IMR-90 (cell line): ENCODE results near the gene CDK14. TPM values are rescaled to one million over a fixed set of nuclear protein-coding genes. Genes with fewer than 3 reads are reported as not detected.

Experiments
- ATAC-seq: fragments of 200-7000 bp; cut with Tn5 transposase; 2 replicates; pipeline ENCODE4 v1.9.1; 2020; ENCODE audit warnings: low read depth, mild to moderate bottlenecking, moderate library complexity
- BruUV-seq: library from RNA; stranded (reverse); fragments of 400-500 nt; replicated peaks from 2 replicates; lab custom pipeline; 2021; lab: Mats Ljungman, UMichigan
- CTCF ChIA-PET: fragments of 300-600 bp; formaldehyde crosslinking; extraction: SDS; loops from one replicate; lab custom pipeline; 2021; ENCODE audit warnings: antibody characterized with exemption; lab: Yijun Ruan, JAX
- POLR2A ChIA-PET: fragments of 300-600 bp; sonication (Branson Sonifier 250); formaldehyde crosslinking; loops from one replicate; lab custom pipeline; 2022; ENCODE audit warnings: antibody characterized with exemption; ENCODE audit not compliant: unreplicated experiment; lab: Charles Lee
- DNase-seq: peaks from one replicate; pipeline ENCODE4 v3.0.0; 2013
- H2AFZ ChIP-seq: replicated peaks from 2 replicates; pipeline ENCODE3; 2013; ENCODE audit warnings: low read length, mild to moderate bottlenecking; ENCODE audit not compliant: poor library complexity
- H2AK5ac ChIP-seq: 2 replicates; pipeline ENCODE4 v1.6.1; 2013; ENCODE audit warnings: low read depth, low read length, inconsistent platforms
- H2AK9ac ChIP-seq: replicated peaks from 2 replicates; pipeline ENCODE3; 2013; ENCODE audit warnings: mild to moderate bottlenecking, low read depth, low read length, moderate library complexity; ENCODE audit not compliant: poor library complexity
- H2BK120ac ChIP-seq: 2 replicates; pipeline ENCODE4 v1.6.1; 2013; ENCODE audit warnings: low read depth, low read length, inconsistent platforms
- H2BK15ac ChIP-seq: 3 replicates; pipeline ENCODE4 v1.6.1; 2013; ENCODE audit warnings: low read depth, low read length, inconsistent platforms
- H2BK20ac ChIP-seq: 2 replicates; pipeline ENCODE4 v1.6.1; 2013; ENCODE audit warnings: low read depth, mild to moderate bottlenecking, inconsistent platforms, low read length, moderate library complexity
- H2BK5ac ChIP-seq: 2 replicates; pipeline ENCODE4 v1.6.1; 2013; ENCODE audit warnings: mild to moderate bottlenecking, low read depth, low read length, inconsistent platforms; ENCODE audit not compliant: poor library complexity, severe bottlenecking
- H3K14ac ChIP-seq: replicated peaks from 2 replicates; pipeline ENCODE4 v1.6.1; 2013; ENCODE audit warnings: low read depth, low read length, inconsistent platforms
- H3K18ac ChIP-seq: 2 replicates; pipeline ENCODE4 v1.6.1; 2013; ENCODE audit warnings: low read depth, low read length, control low read depth
- H3K23ac ChIP-seq: 2 replicates; pipeline ENCODE4 v1.6.1; 2013; ENCODE audit warnings: low read depth, low read length, inconsistent platforms
- H3K27ac ChIP-seq: 2 replicates; pipeline ENCODE4 v1.5.1; 2013; ENCODE audit warnings: mild to moderate bottlenecking, control low read depth, low read length; ENCODE audit not compliant: insufficient read depth
- H3K27me3 ChIP-seq: 2 replicates; pipeline ENCODE4 v1.6.1; 2013; ENCODE audit warnings: low read length; ENCODE audit not compliant: control insufficient read depth, insufficient read depth
- H3K36me3 ChIP-seq: 2 replicates; pipeline ENCODE4 v1.6.1; 2013; ENCODE audit warnings: low read length, mixed read lengths; ENCODE audit not compliant: control insufficient read depth, insufficient read depth
- H3K4ac ChIP-seq: 2 replicates; pipeline ENCODE4 v1.6.1; 2013; ENCODE audit warnings: low read depth, low read length, inconsistent platforms
- H3K4me1 ChIP-seq: 2 replicates; pipeline ENCODE4 v1.6.1; 2013; ENCODE audit warnings: low read length, mixed read lengths; ENCODE audit not compliant: control insufficient read depth, insufficient read depth
- H3K4me2 ChIP-seq: 2 replicates; pipeline ENCODE4 v1.6.1; 2013; ENCODE audit warnings: low read depth, mild to moderate bottlenecking, control low read depth, low read length, moderate library complexity
- H3K4me3 ChIP-seq: 2 replicates; pipeline ENCODE4 v1.5.1; 2013; ENCODE audit warnings: low read depth, mild to moderate bottlenecking, control low read depth, low read length, moderate library complexity; ENCODE audit not compliant: insufficient read depth
- H3K56ac ChIP-seq: 2 replicates; pipeline ENCODE4 v1.6.1; 2013; ENCODE audit warnings: low read length, inconsistent platforms; ENCODE audit not compliant: insufficient read depth; ENCODE audit errors: extremely low read depth
- H3K79me1 ChIP-seq, 2 experiments: 2 replicates each; pipeline ENCODE4 v1.6.1; 2013; ENCODE audit warnings: low read length in 2 of 2, inconsistent platforms in 1 of 2, low read depth in 1 of 2
- H3K9ac ChIP-seq: 2 replicates; pipeline ENCODE4 v1.6.1; 2013; ENCODE audit warnings: low read depth, low read length, control low read depth
- H3K9me1 ChIP-seq: 2 replicates; pipeline ENCODE4 v1.6.1; 2013; ENCODE audit warnings: low read length, inconsistent platforms; ENCODE audit not compliant: insufficient read depth
- H3K9me3 ChIP-seq: 2 replicates; pipeline ENCODE4 v1.6.1; 2013; ENCODE audit warnings: low read length; ENCODE audit not compliant: control insufficient read depth, insufficient read depth
- H4K20me1 ChIP-seq: 2 replicates; pipeline ENCODE4 v1.6.1; 2013; ENCODE audit warnings: low read length, inconsistent platforms; ENCODE audit not compliant: insufficient read depth
- H4K5ac ChIP-seq: 2 replicates; pipeline ENCODE4 v1.6.1; 2013; ENCODE audit warnings: mild to moderate bottlenecking, low read depth, low read length, control low read depth
- H4K8ac ChIP-seq, 2 experiments: 2 replicates each; pipeline ENCODE4 v1.6.1; 2013; ENCODE audit warnings: low read depth in 2 of 2, low read length in 2 of 2, control low read depth in 1 of 2, inconsistent platforms in 1 of 2
- H4K91ac ChIP-seq: 2 replicates; pipeline ENCODE4 v1.6.1; 2013; ENCODE audit warnings: low read depth, low read length, inconsistent platforms; ENCODE audit not compliant: insufficient read depth
- BHLHE40 ChIP-seq: fragments of 150-350 bp; IDR thresholded peaks from 2 replicates; pipeline ENCODE4 v1.6.1; 2016; ENCODE audit warnings: mild to moderate bottlenecking, low read depth, low read length
- CEBPB ChIP-seq: IDR thresholded peaks from 2 replicates; pipeline ENCODE4 v1.6.1; 2012; ENCODE audit warnings: low read depth, low read length, improper control_type of control experiment
- CHD1 ChIP-seq: IDR thresholded peaks from 2 replicates; pipeline ENCODE4 v1.6.1; 2012; ENCODE audit warnings: low read depth, low read length, improper control_type of control experiment
- ELK1 ChIP-seq: fragments of 150-350 bp; IDR thresholded peaks from 2 replicates; pipeline ENCODE4 v1.6.1; 2016; ENCODE audit warnings: low read depth, mild to moderate bottlenecking, low read length, moderate library complexity, borderline replicate concordance
- FOS ChIP-seq: fragments of 150-350 bp; IDR thresholded peaks from 2 replicates; pipeline ENCODE4 v1.6.1; 2016; ENCODE audit warnings: low read depth, low read length
- MAFK ChIP-seq: IDR thresholded peaks from 2 replicates; pipeline ENCODE4 v1.6.1; 2012; ENCODE audit warnings: low read depth, low read length, improper control_type of control experiment
- MAZ ChIP-seq: IDR thresholded peaks from 2 replicates; pipeline ENCODE4 v1.6.1; 2012; ENCODE audit warnings: low read depth, mild to moderate bottlenecking, low read length, improper control_type of control experiment, moderate library complexity, borderline replicate concordance
- MXI1 ChIP-seq: IDR thresholded peaks from 2 replicates; pipeline ENCODE4 v1.6.1; 2012; ENCODE audit warnings: low read depth, mild to moderate bottlenecking, low read length, moderate library complexity, borderline replicate concordance
- NFE2L2 ChIP-seq: fragments of 150-350 bp; IDR thresholded peaks from 2 replicates; pipeline ENCODE4 v1.6.1; 2016; ENCODE audit warnings: low read depth, mild to moderate bottlenecking, low read length
- POLR2A ChIP-seq: IDR thresholded peaks from 2 replicates; pipeline ENCODE4 v1.6.1; 2012; ENCODE audit warnings: mild to moderate bottlenecking, low read depth, low read length
- RAD21 ChIP-seq: IDR thresholded peaks from 2 replicates; pipeline ENCODE4 v1.6.1; 2012; ENCODE audit warnings: low read length, improper control_type of control experiment
- RCOR1 ChIP-seq: IDR thresholded peaks from 2 replicates; pipeline ENCODE4 v1.6.1; 2012; ENCODE audit warnings: mild to moderate bottlenecking, low read length, improper control_type of control experiment; ENCODE audit not compliant: insufficient replicate concordance
- RFX5 ChIP-seq: IDR thresholded peaks from 2 replicates; pipeline ENCODE4 v1.8.0; 2012; ENCODE audit warnings: low read depth, mild to moderate bottlenecking, low read length, moderate library complexity
- SMC3 ChIP-seq: fragments of 150-350 bp; IDR thresholded peaks from 2 replicates; pipeline ENCODE4 v1.6.1; 2016; ENCODE audit warnings: low read depth, mild to moderate bottlenecking, antibody characterized with exemption, low read length, moderate library complexity
- WGBS, 2 experiments: methylation state at CpG; one replicate each; pipeline versions ENCODE4 v1.1.5 to v1.1.7; 2013; ENCODE audit warnings: missing lambda C conversion rate in 2 of 2; ENCODE audit not compliant: insufficient read length in 1 of 2; ENCODE audit errors: extremely low coverage in 2 of 2; 5-methylcytosine and 5-hydroxymethylcytosine counted together
- dilution Hi-C: fragments of 300-500 bp; cut with HindIII; formaldehyde crosslinking; loops from one replicate; pipeline ENCODE4 v1.14.3; 2018; ENCODE audit warnings: low sequenced_read_pairs; ENCODE audit not compliant: unreplicated experiment
- in situ Hi-C: fragments of 300-500 bp; cut with MboI; formaldehyde crosslinking; loops from 3 replicates; pipeline ENCODE4 v1.14.3; 2019; ENCODE audit warnings: low sequenced_read_pairs, inconsistent platforms, mixed read lengths
- intact Hi-C: fragments of 100-400 bp; cut with micrococcal nuclease; formaldehyde crosslinking; loops from 2 replicates; pipeline ENCODE4 v1.10.0; 2022
- polyA plus RNA-seq, 3 experiments: library from polyadenylated mRNA; depleted of rRNA; stranded (reverse); fragments of >200 nt; gene quantifications; 2 replicates each; pipeline ENCODE4 v1.2.3, GENCODE V29; 2012; ENCODE audit warnings: low replicate concordance in 1 of 3
- total RNA-seq: library from RNA; depleted of rRNA; stranded (reverse); fragments of >200 nt; gene quantifications from 2 replicates; pipeline ENCODE4 v1.2.3, GENCODE V29; 2012
- TF ChIP-seq, protein P1 (sequence below): fragments of 150-350 bp; IDR thresholded peaks from 2 replicates; pipeline ENCODE4 v1.6.1; 2017; ENCODE audit warnings: mild to moderate bottlenecking, antibody characterized with exemption, low read length, low read depth
- TF ChIP-seq, protein P2 (sequence below): conservative IDR thresholded peaks from 2 replicates; pipeline ENCODE4 v1.5.1; 2012; ENCODE audit warnings: mild to moderate bottlenecking, low read depth, low read length, improper control_type of control experiment

Gene CDK14
- total and polyA plus RNA-seq, 2 of the 4 experiments (the other 2 are of a cell fraction): 10.1 to 29.6 TPM

DNA sequence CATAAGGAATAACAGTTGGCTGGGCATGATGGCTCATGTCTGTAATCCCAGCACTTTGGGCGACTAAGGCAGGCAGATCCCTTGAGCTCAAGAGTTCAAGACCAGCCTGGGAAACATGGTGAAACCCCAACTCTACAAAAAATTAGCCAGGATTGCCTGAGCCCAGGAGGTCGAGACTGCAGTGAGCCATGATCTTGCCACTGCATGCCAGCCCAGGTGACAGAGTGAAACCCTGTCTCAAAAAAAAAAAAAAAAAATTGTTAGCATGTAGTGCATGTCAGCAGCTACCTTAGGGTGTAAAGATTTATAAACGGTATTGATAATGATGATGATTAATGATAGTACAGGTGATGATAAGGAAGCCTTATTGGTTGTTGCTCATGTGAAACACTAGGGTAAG is 336.9 kb downstream of the CDK14 start:
- no peaks in the 10 kb centered on the region for H3K9me1 ChIP-seq
- BruUV-seq: no TSS peak
- no peak overlapping the region for H2AFZ ChIP-seq
- dilution Hi-C loops (no loop called here), intact Hi-C loops (no loop called here), in situ Hi-C loops (no loop called here)
- H3K79me1 ChIP-seq: no peaks in the 10 kb centered on the region
- H3K14ac ChIP-seq: no peak overlapping the region
- no peaks in the 10 kb centered on the region for H4K20me1 ChIP-seq
- H3K27ac ChIP-seq: no peak overlapping the region
- no peak overlapping the region for H3K56ac ChIP-seq
- CTCF ChIA-PET: interaction anchor here (0.7 kb wide), 1 partner anchor 12 kb away, joined by 4 read pairs; no protein-coding TSS in a partner anchor
- ATAC-seq: no peak
- no peak overlapping the region for H4K5ac ChIP-seq
- no peak overlapping the region for H2BK15ac ChIP-seq
- no peaks in the 10 kb centered on the region for H3K9me3 ChIP-seq
- no peaks in the 10 kb centered on the region for H3K36me3 ChIP-seq
- H4K8ac ChIP-seq: no peak overlapping the region
- WGBS, 2 experiments: no CpG with 5 or more reads among the region's 3 CpGs
- no peak for DNase-seq
- H3K27me3 ChIP-seq: no peaks in the 10 kb centered on the region
- no peak overlapping the region for H2AK5ac ChIP-seq
- no peak overlapping the region for H3K4me3 ChIP-seq
- POLR2A ChIA-PET: no interaction called here
- no peak overlapping the region for H2BK20ac ChIP-seq
- no peak overlapping the region for H3K18ac ChIP-seq
- no peak overlapping the region for H3K4ac ChIP-seq
- H2AK9ac ChIP-seq: no peak overlapping the region
- no peak overlapping the region for H3K9ac ChIP-seq
- no peak overlapping the region for H2BK120ac ChIP-seq
- H4K91ac ChIP-seq: no peak overlapping the region
- H3K23ac ChIP-seq: no peak overlapping the region
- H3K4me2 ChIP-seq: no peak overlapping the region
- TF ChIP-seq, protein P1, sequence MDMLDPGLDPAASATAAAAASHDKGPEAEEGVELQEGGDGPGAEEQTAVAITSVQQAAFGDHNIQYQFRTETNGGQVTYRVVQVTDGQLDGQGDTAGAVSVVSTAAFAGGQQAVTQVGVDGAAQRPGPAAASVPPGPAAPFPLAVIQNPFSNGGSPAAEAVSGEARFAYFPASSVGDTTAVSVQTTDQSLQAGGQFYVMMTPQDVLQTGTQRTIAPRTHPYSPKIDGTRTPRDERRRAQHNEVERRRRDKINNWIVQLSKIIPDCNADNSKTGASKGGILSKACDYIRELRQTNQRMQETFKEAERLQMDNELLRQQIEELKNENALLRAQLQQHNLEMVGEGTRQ: no peak
- TF ChIP-seq NFE2L2 (no peak), SMC3 (no peak), RCOR1 (no peak), ELK1 (no peak), MAZ (no peak), BHLHE40 (no peak), CHD1 (no peak), RFX5 (no peak), MXI1 (no peak), CEBPB (no peak), MAFK (no peak), FOS (no peak), RAD21 (no peak), POLR2A (no peak)
- TF ChIP-seq, protein P2, sequence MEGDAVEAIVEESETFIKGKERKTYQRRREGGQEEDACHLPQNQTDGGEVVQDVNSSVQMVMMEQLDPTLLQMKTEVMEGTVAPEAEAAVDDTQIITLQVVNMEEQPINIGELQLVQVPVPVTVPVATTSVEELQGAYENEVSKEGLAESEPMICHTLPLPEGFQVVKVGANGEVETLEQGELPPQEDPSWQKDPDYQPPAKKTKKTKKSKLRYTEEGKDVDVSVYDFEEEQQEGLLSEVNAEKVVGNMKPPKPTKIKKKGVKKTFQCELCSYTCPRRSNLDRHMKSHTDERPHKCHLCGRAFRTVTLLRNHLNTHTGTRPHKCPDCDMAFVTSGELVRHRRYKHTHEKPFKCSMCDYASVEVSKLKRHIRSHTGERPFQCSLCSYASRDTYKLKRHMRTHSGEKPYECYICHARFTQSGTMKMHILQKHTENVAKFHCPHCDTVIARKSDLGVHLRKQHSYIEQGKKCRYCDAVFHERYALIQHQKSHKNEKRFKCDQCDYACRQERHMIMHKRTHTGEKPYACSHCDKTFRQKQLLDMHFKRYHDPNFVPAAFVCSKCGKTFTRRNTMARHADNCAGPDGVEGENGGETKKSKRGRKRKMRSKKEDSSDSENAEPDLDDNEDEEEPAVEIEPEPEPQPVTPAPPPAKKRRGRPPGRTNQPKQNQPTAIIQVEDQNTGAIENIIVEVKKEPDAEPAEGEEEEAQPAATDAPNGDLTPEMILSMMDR: no peak
- H2BK5ac ChIP-seq: no peak overlapping the region
- H3K4me1 ChIP-seq: no peaks in the 10 kb centered on the region
